Caco-2 (cell line): ENCODE results near the gene FN1. TPM values are rescaled to one million over a fixed set of nuclear protein-coding genes. Genes with fewer than 3 reads are reported as not detected.

Source experiments
- BruUV-seq: library from RNA; stranded (reverse); fragments of 400-500 nt; replicated peaks from 2 replicates; lab custom pipeline; 2021; lab: Mats Ljungman, UMichigan
- CTCF ChIA-PET: fragments of 300-600 bp; sonication (Branson Sonifier 250); formaldehyde crosslinking; loops from one replicate; lab custom pipeline; 2022; ENCODE audit warnings: antibody characterized with exemption; lab: Charles Lee
- POLR2A ChIA-PET: fragments of 300-600 bp; sonication (Branson Sonifier 250); formaldehyde crosslinking; loops from one replicate; lab custom pipeline; 2022; ENCODE audit warnings: antibody characterized with exemption; lab: Charles Lee
- DNase-seq, 2 experiments: peaks; one replicate each; pipeline versions ENCODE4 v3.0.0 to v3.0.0-alpha.2; 2020 to 2022
- H3K27me3 ChIP-seq: replicated peaks from 2 replicates; pipeline ENCODE4 v1.6.0; 2011; ENCODE audit warnings: low read length; ENCODE audit not compliant: control insufficient read depth, insufficient read depth
- H3K36me3 ChIP-seq: 2 replicates; pipeline ENCODE4 v1.5.1; 2011; ENCODE audit warnings: low read length; ENCODE audit not compliant: control insufficient read depth, insufficient read depth
- H3K4me1 ChIP-seq: fragments of 250-450 bp; sonication (Bioruptor Pico); 2 replicates; pipeline ENCODE4 v1.5.1; 2020; ENCODE audit warnings: mild to moderate bottlenecking
- H3K4me3 ChIP-seq: 2 replicates; pipeline ENCODE4 v1.5.1; 2011; ENCODE audit warnings: low read depth, mild to moderate bottlenecking, control low read depth, low read length
- H3K9me3 ChIP-seq: fragments of 250-450 bp; sonication (Bioruptor Pico); 2 replicates; pipeline ENCODE4 v1.5.1; 2020; ENCODE audit warnings: mild to moderate bottlenecking, moderate library complexity
- H3K27ac Mint-ChIP-seq: one replicate; pipeline ENCODE4 v1.8.0; 2022; ENCODE audit warnings: mixed read lengths; ENCODE audit not compliant: unreplicated experiment
- H3K27me3 Mint-ChIP-seq: one replicate; pipeline ENCODE4 v1.8.0; 2022; ENCODE audit warnings: mixed read lengths; ENCODE audit not compliant: insufficient read depth, unreplicated experiment
- H3K36me3 Mint-ChIP-seq: one replicate; pipeline ENCODE4 v1.8.0; 2022; ENCODE audit warnings: mild to moderate bottlenecking, mixed read lengths; ENCODE audit not compliant: insufficient read depth, unreplicated experiment
- H3K4me1 Mint-ChIP-seq: one replicate; pipeline ENCODE4 v1.8.0; 2022; ENCODE audit warnings: low read depth, mixed read lengths; ENCODE audit not compliant: unreplicated experiment
- H3K4me3 Mint-ChIP-seq: one replicate; pipeline ENCODE4 v1.8.0; 2022; ENCODE audit warnings: mild to moderate bottlenecking, moderate library complexity, mixed read lengths; ENCODE audit not compliant: unreplicated experiment
- H3K9me3 Mint-ChIP-seq: one replicate; pipeline ENCODE4 v1.8.0; 2022; ENCODE audit warnings: mixed read lengths; ENCODE audit not compliant: unreplicated experiment
- CTCF ChIP-seq, 2 experiments: fragments of 200-600 bp in 1 of 2; IDR thresholded peaks; 1 replicate in 1 of 2; 2 replicates in 1 of 2; pipeline versions ENCODE4 v1.5.1 to v1.8.0; 2011 to 2022; ENCODE audit warnings: antibody characterized with exemption in 1 of 2, control low read depth in 1 of 2, inconsistent platforms in 1 of 2, low read depth in 1 of 2, low read length in 1 of 2, mild to moderate bottlenecking in 1 of 2, moderate library complexity in 1 of 2; ENCODE audit not compliant: insufficient read depth in 1 of 2, severe bottlenecking in 1 of 2, unreplicated experiment in 1 of 2
- intact Hi-C: fragments of 100-400 bp; cut with micrococcal nuclease; formaldehyde crosslinking; loops from one replicate; pipeline ENCODE4 v1.10.0; 2022; ENCODE audit not compliant: unreplicated experiment
- total RNA-seq: library from RNA; stranded (reverse); gene quantifications from 2 replicates; pipeline ENCODE4 v1.2.3, GENCODE V29; 2022

FN1 gene
- total RNA-seq, 1 experiment from 2014 or later: 3,805 TPM

GRCh38 chr2:215359576-215359922 lies 76.3 kb downstream of the FN1 start:
- ChIA-PET POLR2A (interaction anchor here (0.7 kb wide), 1 partner anchor 570 kb away, joined by 5 read pairs; no protein-coding TSS in a partner anchor), CTCF (interaction anchor here (1.1 kb wide), 1 partner anchor 572 kb away, joined by 3 read pairs; no protein-coding TSS in a partner anchor)
- peaks cover 98% of the 10 kb centered on the region for H3K36me3 Mint-ChIP-seq
- intact Hi-C loops: no loop called here
- H3K9me3 Mint-ChIP-seq: no peaks in the 10 kb centered on the region
- no peaks in the 10 kb centered on the region for H3K27me3 ChIP-seq
- DNase-seq: no peak
- peaks cover 5% of the 10 kb centered on the region for H3K36me3 ChIP-seq
- H3K9me3 ChIP-seq: no peaks in the 10 kb centered on the region
- H3K4me1 Mint-ChIP-seq: peaks cover 18% of the 10 kb centered on the region
- no peak overlapping the region for H3K27ac Mint-ChIP-seq
- no TSS peak for BruUV-seq
- no peak overlapping the region for H3K4me3 ChIP-seq
- TF ChIP-seq CTCF (IDR thresholded peaks at IDR 0.05; ENCODE audit: insufficient read depth in 1 of 2, low read depth in 1 of 2, low read length in 1 of 2, severe bottlenecking in 1 of 2, unreplicated experiment in 1 of 2): no peak
- no peak overlapping the region for H3K4me3 Mint-ChIP-seq
- no peaks in the 10 kb centered on the region for H3K4me1 ChIP-seq
- no peaks in the 10 kb centered on the region for H3K27me3 Mint-ChIP-seq

GRCh38 chr2:215358891-215359575 lies 76.8 kb downstream of the FN1 start:
- no peak for TF ChIP-seq CTCF (IDR thresholded peaks at IDR 0.05; ENCODE audit: insufficient read depth in 1 of 2, low read depth in 1 of 2, low read length in 1 of 2, severe bottlenecking in 1 of 2, unreplicated experiment in 1 of 2)
- H3K4me1 Mint-ChIP-seq: peaks cover 16% of the 10 kb centered on the region
- no peak for DNase-seq
- H3K27me3 Mint-ChIP-seq: no peaks in the 10 kb centered on the region
- no TSS peak for BruUV-seq
- peaks cover 98% of the 10 kb centered on the region for H3K36me3 Mint-ChIP-seq
- no peaks in the 10 kb centered on the region for H3K9me3 ChIP-seq
- H3K4me3 ChIP-seq: no peak overlapping the region
- intact Hi-C loops: no loop called here
- peaks cover 5% of the 10 kb centered on the region for H3K36me3 ChIP-seq
- H3K9me3 Mint-ChIP-seq: no peaks in the 10 kb centered on the region
- ChIA-PET CTCF (interaction anchor here (1.1 kb wide), 1 partner anchor 572 kb away, joined by 3 read pairs; no protein-coding TSS in a partner anchor), POLR2A (interaction anchor here (0.7 kb wide), 1 partner anchor 570 kb away, joined by 5 read pairs; no protein-coding TSS in a partner anchor)
- no peak overlapping the region for H3K27ac Mint-ChIP-seq
- H3K4me3 Mint-ChIP-seq: no peak overlapping the region
- H3K27me3 ChIP-seq: no peaks in the 10 kb centered on the region
- no peaks in the 10 kb centered on the region for H3K4me1 ChIP-seq

- Mint-ChIP-seq H3K36me3 (peaks cover 98% of the 10 kb centered on the region), H3K27me3 (no peaks in the 10 kb centered on the region), H3K27ac (no peak overlapping the region), H3K9me3 (no peaks in the 10 kb centered on the region), H3K4me1 (peaks cover 12% of the 10 kb centered on the region), H3K4me3 (no peak overlapping the region)
- CTCF ChIA-PET: interaction anchor here (1.1 kb wide), 1 partner anchor 573 kb away, joined by 3 read pairs; no protein-coding TSS in a partner anchor
- no peak for TF ChIP-seq CTCF (IDR thresholded peaks at IDR 0.05; ENCODE audit: insufficient read depth in 1 of 2, low read depth in 1 of 2, low read length in 1 of 2, severe bottlenecking in 1 of 2, unreplicated experiment in 1 of 2)
- no peak for DNase-seq
- peaks cover 4% of the 10 kb centered on the region for H3K36me3 ChIP-seq
- H3K4me1 ChIP-seq: no peaks in the 10 kb centered on the region
- POLR2A ChIA-PET: no interaction called here
- no TSS peak for BruUV-seq
- H3K27me3 ChIP-seq: no peaks in the 10 kb centered on the region
- intact Hi-C loops: no loop called here
- H3K9me3 ChIP-seq: no peaks in the 10 kb centered on the region
- H3K4me3 ChIP-seq: no peak overlapping the region
Observed at GRCh38 chr2:215358312-215358845, 77.5 kb downstream of the FN1 start.
